ENCODE data around the gene PTBP3. TPM values are rescaled to one million over a fixed set of nuclear protein-coding genes. Genes with fewer than 3 reads are reported as not detected.

The PTBP3 gene
- total RNA-seq, 1 donor from 2014 or later, result 21.3 TPM

GRCh38 chr9:112224401-112225289, 108.8 kb downstream of the PTBP3 start:
- intact Hi-C loops (cut with DNase I), result no loop called here
- no peak for DNase-seq (ENCODE audit: low spot score in 2 of 2)
- Histone ChIP-seq H3K4me3 (no peak overlapping the region), H3K36me3 (peaks cover 28 to 48% of the 10 kb centered on the region in 2 donors), H3K9me3 (no peaks in the 10 kb centered on the region), H3K27ac (no peak overlapping the region), H3K27me3 (no peaks in the 10 kb centered on the region), H3K4me1 (no peaks in the 10 kb centered on the region)
- TF ChIP-seq CTCF (IDR thresholded peaks at IDR 0.05), result no peak

GRCh38 chr9:112218908-112219307, 114.5 kb downstream of the PTBP3 start:
- Histone ChIP-seq H3K9me3 (no peaks in the 10 kb centered on the region), H3K4me1 (no peaks in the 10 kb centered on the region), H3K36me3 (peaks cover 10 to 31% of the 10 kb centered on the region in 2 donors), H3K27ac (no peak overlapping the region), H3K27me3 (no peaks in the 10 kb centered on the region), H3K4me3 (no peak overlapping the region)
- no peak for TF ChIP-seq CTCF (IDR thresholded peaks at IDR 0.05)
- no peak for DNase-seq (ENCODE audit: low spot score in 2 of 2)
- intact Hi-C loops (cut with DNase I), result no loop called here

- no peak for DNase-seq (ENCODE audit: low spot score in 2 of 2)
Measured at GRCh38 chr9:112212926-112213325, 120.5 kb downstream of the PTBP3 start.

GRCh38 chr9:112207451-112207850, 126.0 kb downstream of the PTBP3 start:
- DNase-seq (ENCODE audit: low spot score in 2 of 2), result no peak
- Histone ChIP-seq H3K4me1 (no peaks in the 10 kb centered on the region), H3K27ac (no peak overlapping the region), H3K27me3 (no peaks in the 10 kb centered on the region), H3K36me3 (peaks cover 0 to 48% of the 10 kb centered on the region in 2 donors), H3K4me3 (no peak overlapping the region), H3K9me3 (peaks cover 5 to 17% of the 10 kb centered on the region in 2 donors)
- TF ChIP-seq CTCF (IDR thresholded peaks at IDR 0.05), result no peak
- intact Hi-C loops (cut with DNase I), result no loop called here

More at GRCh38 chr9:112212926-112213325, 120.5 kb downstream of the PTBP3 start:
- no peak for TF ChIP-seq CTCF (IDR thresholded peaks at IDR 0.05)
- Histone ChIP-seq H3K36me3 (peaks cover 5 to 52% of the 10 kb centered on the region in 2 donors), H3K9me3 (peaks cover 5 to 8% of the 10 kb centered on the region in 2 donors), H3K27ac (no peak overlapping the region), H3K4me3 (no peak overlapping the region), H3K27me3 (no peaks in the 10 kb centered on the region), H3K4me1 (no peaks in the 10 kb centered on the region)
- intact Hi-C loops (cut with DNase I), result no loop called here

GRCh38 chr9:112203536-112203935, 129.9 kb downstream of the PTBP3 start:
- Histone ChIP-seq H3K27ac (no peak overlapping the region), H3K4me3 (no peak overlapping the region), H3K4me1 (no peaks in the 10 kb centered on the region), H3K27me3 (no peaks in the 10 kb centered on the region), H3K9me3 (peaks cover 3 to 15% of the 10 kb centered on the region in 2 donors), H3K36me3 (peaks cover 0 to 15% of the 10 kb centered on the region in 2 donors)
- no peak for TF ChIP-seq CTCF (IDR thresholded peaks at IDR 0.05)
- DNase-seq (ENCODE audit: low spot score in 2 of 2), result no peak
- intact Hi-C loops (cut with DNase I), result no loop called here
